ENCODE measurements around the gene CAPN8. TPM values are rescaled to one million over a fixed set of nuclear protein-coding genes. Genes with fewer than 3 reads are reported as not detected.

Gene CAPN8
- total RNA-seq, 1 experiment from 2014 or later: 0.28 TPM

- TF ChIP-seq, protein P1, sequence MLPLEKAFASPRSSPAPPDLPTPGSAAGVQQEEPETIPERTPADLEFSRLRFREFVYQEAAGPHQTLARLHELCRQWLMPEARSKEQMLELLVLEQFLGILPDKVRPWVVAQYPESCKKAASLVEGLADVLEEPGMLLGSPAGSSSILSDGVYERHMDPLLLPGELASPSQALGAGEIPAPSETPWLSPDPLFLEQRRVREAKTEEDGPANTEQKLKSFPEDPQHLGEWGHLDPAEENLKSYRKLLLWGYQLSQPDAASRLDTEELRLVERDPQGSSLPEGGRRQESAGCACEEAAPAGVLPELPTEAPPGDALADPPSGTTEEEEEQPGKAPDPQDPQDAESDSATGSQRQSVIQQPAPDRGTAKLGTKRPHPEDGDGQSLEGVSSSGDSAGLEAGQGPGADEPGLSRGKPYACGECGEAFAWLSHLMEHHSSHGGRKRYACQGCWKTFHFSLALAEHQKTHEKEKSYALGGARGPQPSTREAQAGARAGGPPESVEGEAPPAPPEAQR (CRISPR knock-in tag; IDR thresholded peaks at IDR 0.05): no peak
- no peak for TF ChIP-seq ZNF317 (CRISPR knock-in tag; IDR thresholded peaks at IDR 0.05; ENCODE audit: borderline replicate concordance, low read depth)
- no peak for TF ChIP-seq MYBL2 (CRISPR knock-in tag; IDR thresholded peaks at IDR 0.05)
- no peak for TF ChIP-seq NFATC4 (CRISPR knock-in tag; IDR thresholded peaks at IDR 0.05)
- TF ChIP-seq PREB (CRISPR knock-in tag; IDR thresholded peaks at IDR 0.05; ENCODE audit: borderline replicate concordance): no peak
- no peak for TF ChIP-seq ZNF263 (CRISPR knock-in tag; IDR thresholded peaks at IDR 0.05; ENCODE audit: low read depth)
- no peak for TF ChIP-seq ZNF416 (CRISPR knock-in tag; IDR thresholded peaks at IDR 0.05)
These were observed 139.5 kb downstream of the CAPN8 start (continued) for GRCh38 chr1:223525957-223526356.

GRCh38 chr1:223525546-223525945 lies 140.0 kb downstream of the CAPN8 start:
- POLR2A ChIA-PET: no interaction called here
- CTCF ChIA-PET: no interaction called here
- no peak for DNase-seq (ENCODE audit: low spot score)

More at GRCh38 chr1:223525546-223525945, 140.0 kb downstream of the CAPN8 start:
- H3K36me3 Mint-ChIP-seq: peaks cover 3% of the 10 kb centered on the region
- no peak for ATAC-seq
- peaks cover 7% of the 10 kb centered on the region for H3K4me1 Mint-ChIP-seq
- H3K9me3 Mint-ChIP-seq: peaks cover 31% of the 10 kb centered on the region
- TF ChIP-seq TCF7 (CRISPR knock-in tag; IDR thresholded peaks at IDR 0.05; ENCODE audit: low read depth) (no peak), ATF3 (CRISPR knock-in tag; conservative IDR thresholded peaks at IDR 0.05) (no peak), HMGXB4 (CRISPR knock-in tag; IDR thresholded peaks at IDR 0.05) (no peak), CTCF (IDR thresholded peaks at IDR 0.05) (no peak), STAT6 (CRISPR knock-in tag; conservative IDR thresholded peaks at IDR 0.05; ENCODE audit: low read depth) (no peak), ZNF671 (CRISPR knock-in tag; IDR thresholded peaks at IDR 0.05) (no peak), ZNF121 (CRISPR knock-in tag; IDR thresholded peaks at IDR 0.05) (no peak), NR1H2 (CRISPR knock-in tag; IDR thresholded peaks at IDR 0.05) (no peak), NFE2L1 (CRISPR knock-in tag; IDR thresholded peaks at IDR 0.05) (no peak)
- no peaks in the 10 kb centered on the region; the same call in 1 of the 2 replicates for H3K27me3 Mint-ChIP-seq (ENCODE audit: low read depth)
- H3K27ac Mint-ChIP-seq: no peak overlapping the region
- H3K4me3 Mint-ChIP-seq: no peak overlapping the region
